Measurements from ENCODE around the gene ZNF580.

- TF ChIP-seq CTCF (IDR thresholded peaks at IDR 0.05; ENCODE audit: low read length) (no peak), EZH2 (IDR thresholded peaks at IDR 0.05; ENCODE audit: borderline replicate concordance, low read length) (no peak)
Observed at GRCh38 chr19:55658846-55659459, 18.2 kb downstream of the ZNF580 start.
